Stimulated activated CD8-positive, alpha-beta memory T cell treated with anti-CD3 and anti-CD28 coated beads, Interleukin-4, amount 100 ng/mL, for 48 hours (primary cell): ENCODE results near the gene SLC38A7.
"Not testable (repeated sequence)": the region's sequence is repeated elsewhere in the genome, so short reads cannot be mapped to it uniquely, and the experiment has no call there.

Experiments
- DNase-seq: peaks from one replicate; pipeline ENCODE4 v3.0.0-alpha.2; 2020

SLC38A7 gene

DNA sequence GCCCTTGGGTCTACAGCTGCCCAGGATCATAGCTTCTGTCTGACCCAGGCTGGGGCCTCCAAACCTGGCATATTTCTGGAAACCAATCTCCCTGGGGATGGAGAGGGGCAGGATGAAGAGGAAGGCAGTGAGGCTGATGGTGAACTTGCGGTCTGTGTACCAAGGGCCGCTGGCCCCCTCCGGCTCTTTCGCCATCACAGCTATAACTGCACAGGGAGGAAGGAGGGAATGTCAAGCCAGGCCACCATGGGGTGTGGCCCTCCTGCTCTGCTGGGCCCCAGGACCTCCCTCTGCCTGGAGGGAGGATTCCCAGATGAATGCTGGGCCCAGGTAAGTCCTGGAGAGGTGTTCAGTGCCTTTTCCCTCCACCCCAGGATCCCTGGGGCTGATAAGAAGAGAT is 6.3 kb downstream of the SLC38A7 start:
- no peak for DNase-seq

DNA sequence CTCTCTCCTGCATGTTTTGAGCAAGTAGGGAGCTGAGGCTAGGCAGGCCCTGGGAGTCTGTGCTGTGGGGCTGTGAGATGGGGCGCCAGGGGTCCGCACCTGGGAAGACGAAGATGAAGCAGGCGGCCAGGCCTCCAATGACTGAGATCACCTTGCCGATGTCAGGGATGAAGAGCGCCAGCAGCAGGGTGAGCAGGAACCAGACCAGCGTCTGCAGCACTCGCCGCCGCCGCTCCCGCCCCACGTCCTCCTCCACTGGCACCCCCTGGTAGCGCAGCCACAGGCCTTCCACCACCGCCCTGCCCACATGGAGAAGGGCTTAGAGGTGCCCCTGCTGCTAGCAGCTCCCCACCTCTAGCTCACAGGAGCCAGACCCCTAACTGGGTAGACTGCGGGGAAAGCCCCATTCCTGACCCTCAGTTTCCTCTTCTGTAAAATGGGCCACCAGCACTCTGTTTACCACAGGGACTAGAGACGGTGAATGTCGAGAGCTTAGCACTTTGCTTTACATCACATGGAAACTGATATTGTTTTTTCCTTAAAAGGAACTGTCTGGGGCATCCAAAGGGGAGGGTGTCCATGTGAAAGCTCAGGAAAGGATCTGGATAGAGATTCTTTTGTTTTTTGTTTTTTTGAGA is 13.5 kb downstream of the SLC38A7 start:
- no peak for DNase-seq

DNA sequence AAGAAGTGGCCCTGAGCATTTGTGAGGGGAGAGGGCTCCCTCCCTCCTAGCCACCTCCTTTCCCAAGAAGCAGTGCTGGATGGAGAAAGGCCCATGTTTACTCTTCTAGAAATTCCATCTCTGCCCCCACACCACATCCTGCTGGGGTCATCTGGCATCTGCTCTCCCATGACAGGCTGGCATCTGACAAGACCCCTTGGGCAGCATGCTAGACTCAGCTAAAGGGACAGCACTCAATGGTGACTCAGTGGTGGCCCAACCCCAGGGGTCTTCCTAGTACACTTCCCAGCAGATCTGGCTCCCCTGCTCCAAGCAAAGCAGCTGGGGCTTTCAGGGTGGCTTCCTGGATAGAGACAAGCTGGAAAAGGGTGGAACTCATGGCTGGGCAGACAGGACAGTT is 14.4 kb downstream of the SLC38A7 start:
- no peak for DNase-seq

DNA sequence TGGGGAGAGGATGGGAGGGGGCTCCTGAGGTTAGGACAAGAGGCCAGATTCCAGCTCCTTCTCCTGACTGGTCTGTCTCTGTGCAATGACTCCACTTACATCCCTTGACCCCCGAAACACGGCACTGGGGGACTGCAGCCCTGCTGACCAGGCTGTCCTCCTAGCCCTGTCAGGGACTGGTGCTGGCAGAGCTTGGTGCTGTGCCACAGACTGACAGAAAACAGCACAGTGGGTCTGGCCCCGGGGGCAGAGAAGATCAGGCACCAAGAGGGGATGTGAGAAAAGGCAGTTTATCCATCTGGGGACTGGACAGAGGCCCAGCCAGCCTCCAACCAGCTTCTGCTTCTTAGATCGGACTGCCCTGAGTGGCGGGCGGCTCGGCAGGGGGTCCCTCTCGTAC is 19.4 kb downstream of the SLC38A7 start:
- no peak for DNase-seq

DNA sequence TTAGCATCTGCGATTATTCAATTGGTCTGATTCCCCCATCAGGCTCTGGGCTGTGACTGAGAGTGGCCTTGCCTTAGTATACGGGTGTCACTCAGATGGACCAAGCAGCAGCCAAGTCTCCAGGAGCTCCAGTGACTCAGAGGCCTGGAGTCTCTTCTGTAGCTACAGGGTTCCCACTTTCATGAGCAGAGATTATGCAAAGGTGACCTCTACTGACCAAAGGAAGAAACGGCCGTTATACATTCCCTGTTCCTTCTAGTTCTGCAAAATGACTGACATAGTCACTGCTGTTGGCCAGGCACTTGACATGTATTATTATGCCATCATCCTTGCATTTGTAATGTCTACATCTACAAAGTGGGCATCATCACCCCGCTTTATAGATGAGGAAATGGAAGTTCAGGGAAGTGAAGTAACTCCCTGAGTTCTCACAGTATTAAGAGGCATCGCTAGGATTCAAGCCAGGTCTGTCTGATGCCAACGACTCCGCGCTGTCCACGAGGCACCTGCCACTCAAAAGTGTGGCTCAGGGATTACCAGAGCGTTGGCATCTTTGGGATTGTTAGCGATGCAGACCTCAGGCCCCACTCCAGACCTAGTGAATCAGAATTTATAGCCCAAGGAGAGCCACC is 23.3 kb downstream of the SLC38A7 start:
- no peak for DNase-seq

DNA sequence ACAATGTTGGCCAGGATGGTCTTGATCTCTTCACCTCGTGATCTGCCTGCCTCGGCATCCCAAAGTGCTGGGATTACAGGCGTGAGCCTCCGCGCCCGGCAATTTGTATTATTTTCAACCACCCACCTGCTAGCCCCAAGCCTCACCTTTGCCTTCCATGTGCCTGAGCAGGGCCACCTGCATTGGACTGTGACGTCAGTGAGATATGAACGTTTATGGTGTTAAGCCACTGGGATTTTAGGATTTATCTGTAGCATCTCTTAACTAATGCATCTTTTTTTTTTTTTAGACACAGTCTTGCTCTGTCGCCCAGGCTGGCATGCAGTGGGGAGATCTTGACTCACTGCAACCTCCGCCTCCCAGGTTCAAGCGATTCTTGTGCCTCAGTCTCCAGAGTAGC is 24.7 kb downstream of the SLC38A7 start:
- not testable (repeated sequence) for DNase-seq

DNA sequence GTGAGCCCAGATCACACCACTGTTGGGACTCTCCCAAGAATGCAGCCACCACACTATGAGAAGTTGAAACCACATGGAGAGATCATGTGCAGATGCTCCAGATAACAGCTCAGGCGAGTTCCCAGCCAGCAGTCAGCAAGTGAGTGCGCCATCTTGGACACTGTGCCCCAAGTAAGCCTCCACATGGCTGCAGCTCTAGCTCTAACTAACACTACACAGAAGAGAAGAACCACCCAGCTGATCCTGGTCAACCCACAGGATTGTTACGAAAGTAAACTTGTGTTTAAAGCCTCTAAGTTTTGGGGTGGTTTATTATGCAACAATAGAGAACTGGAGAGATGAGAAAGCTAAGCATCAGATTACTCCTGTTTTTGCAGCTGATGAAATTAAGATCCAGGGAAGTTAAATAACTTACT is 25.8 kb downstream of the SLC38A7 start:
- no peak for DNase-seq

DNA sequence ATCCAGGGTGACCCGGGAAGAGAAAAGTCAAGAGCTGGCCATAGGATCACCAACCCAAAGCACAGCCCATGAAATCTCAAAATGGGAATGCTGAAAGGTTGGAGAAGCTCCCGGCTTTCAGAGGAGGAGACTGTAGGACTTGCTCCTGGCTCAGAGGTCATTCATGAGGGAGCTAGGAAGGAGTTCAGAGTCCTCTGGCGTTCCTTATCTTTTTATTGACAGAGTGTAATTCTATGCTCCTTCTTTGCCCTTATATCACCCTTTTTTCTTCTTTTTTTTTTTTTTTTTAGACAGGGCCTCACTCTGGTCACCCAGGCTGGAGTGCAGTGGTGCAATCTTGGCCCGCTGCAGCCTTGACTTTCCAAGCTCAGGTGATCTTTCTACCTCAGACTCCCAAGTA is 27.7 kb downstream of the SLC38A7 start:
- no peak for DNase-seq

DNA sequence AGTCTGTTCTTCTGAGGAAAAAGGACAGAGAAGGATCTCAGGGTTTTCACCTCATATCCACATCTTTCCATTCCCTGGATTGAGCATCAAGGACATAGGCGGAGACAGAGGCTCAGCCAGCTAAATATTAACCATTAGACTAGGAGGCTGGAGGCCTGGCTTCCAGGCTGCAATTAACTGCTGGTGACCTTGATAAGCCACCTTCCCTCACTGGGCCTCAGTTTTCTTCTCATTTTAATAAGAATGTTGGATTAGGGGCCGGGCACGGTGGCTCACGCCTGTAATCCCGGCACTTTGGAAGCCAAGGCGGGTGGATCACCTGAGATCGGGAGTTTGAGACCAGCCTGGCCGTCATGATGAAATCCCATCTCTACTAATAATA is 29.4 kb downstream of the SLC38A7 start:
- no peak for DNase-seq

DNA sequence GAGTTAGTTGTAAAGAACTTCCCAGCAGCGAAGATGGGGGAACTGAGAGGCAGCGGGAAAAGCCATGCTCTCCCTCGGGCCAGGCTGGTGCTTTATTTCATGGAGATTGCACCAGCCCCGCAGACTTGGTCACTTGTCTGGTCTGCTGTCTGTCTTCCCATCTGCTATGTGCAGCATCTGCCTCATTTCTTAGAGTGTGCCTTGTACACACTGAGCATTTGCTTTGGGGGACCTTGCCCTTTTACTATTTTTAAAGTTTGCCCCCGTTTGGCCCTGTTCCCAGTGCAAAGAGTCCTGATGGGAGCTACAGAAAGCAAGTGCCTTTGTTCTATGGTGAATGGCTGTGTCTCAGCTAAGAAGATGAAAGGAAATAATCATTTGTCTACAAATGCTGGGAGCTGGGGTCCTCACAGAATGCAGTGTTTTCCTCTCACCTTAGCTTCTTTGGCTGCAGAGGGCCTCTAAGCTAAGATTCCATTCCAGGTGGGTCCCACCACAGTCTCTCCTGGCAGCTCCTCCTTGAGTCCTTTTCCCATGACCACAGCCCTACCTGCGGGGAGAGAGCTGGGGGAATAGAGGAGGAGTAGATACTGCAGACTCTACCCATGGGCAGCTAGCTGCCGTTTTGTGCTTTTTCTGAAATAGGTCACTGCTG is 29.9 kb downstream of the SLC38A7 start:
- no peak for DNase-seq

DNA sequence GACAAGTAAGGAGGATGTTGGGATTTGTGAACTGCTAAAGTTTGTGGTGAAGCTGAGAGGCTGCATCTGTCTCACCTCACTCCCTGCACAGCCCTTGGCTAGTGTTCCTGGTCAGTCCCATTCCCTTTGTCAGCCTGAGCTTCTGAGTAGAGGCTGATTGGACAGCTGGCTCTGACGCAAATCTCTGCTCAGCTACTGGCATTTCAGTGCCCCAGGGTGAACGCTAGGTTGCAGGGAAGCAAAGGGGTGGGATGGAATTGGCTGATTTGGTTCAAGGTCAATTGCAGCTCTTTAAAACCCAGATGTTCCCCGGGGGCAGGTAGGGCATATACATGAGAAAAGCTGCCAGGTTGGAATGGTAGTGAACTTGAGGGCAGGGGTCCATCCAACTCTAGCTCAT is 31.8 kb downstream of the SLC38A7 start:
- no peak for DNase-seq

DNA sequence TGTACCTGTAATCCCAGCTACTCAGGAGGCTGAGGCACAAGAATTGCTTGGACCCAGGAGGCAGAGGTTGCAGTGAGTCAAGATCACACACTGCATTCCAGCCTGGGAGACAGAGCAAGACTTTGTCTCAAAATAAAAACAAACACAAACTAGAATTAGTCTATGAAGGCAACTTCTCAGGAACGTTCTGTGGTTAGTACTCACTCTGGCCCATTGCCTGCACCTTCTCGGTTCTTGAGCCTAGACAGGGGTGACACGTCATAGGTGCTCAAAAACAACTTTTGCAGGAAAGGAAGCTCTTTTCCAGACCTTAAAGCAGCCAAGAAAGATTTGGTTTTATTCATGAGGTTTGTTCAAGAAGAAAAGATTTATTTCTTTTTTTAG is 32.6 kb downstream of the SLC38A7 start:
- DNase-seq: no peak

DNA sequence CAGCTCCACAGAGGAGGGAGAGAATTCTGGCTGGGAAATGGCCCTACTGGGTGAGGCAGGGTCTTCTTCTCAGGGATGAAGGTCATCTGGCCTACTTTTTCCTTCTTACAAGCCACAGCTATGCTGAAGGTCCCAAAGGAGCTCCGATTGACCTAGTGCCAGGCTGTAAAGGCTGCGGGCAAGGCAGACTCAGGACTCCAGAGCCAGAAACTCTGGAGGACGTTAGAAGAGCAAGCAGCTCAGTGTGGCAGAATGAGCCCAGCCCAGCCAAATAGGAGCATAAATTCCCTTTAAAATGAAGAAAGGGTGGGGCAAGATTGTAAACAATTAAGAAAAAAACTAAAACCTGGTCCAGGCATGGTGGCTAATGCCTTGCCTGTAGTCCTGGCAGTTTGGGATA is 34.9 kb downstream of the SLC38A7 start:
- DNase-seq: no peak

DNA sequence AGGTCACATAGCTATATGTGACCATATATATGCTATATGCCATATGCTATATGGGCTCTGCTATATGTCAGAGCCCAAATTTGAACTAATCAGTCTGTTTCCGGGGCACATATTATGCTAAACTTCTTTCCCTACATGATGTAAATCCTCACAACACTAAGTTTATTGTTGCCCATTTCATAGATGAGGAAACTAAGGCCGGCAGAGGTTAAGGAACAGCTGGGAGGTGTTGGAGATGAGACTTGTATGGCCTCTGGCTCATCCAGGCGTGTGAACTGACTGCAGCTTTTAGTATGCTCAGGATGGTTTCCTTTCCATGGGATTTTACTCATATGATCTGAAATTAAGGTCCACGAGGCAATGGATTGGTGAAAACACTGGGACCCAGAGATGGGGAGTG is 37.5 kb downstream of the SLC38A7 start:
- DNase-seq: no peak

DNA sequence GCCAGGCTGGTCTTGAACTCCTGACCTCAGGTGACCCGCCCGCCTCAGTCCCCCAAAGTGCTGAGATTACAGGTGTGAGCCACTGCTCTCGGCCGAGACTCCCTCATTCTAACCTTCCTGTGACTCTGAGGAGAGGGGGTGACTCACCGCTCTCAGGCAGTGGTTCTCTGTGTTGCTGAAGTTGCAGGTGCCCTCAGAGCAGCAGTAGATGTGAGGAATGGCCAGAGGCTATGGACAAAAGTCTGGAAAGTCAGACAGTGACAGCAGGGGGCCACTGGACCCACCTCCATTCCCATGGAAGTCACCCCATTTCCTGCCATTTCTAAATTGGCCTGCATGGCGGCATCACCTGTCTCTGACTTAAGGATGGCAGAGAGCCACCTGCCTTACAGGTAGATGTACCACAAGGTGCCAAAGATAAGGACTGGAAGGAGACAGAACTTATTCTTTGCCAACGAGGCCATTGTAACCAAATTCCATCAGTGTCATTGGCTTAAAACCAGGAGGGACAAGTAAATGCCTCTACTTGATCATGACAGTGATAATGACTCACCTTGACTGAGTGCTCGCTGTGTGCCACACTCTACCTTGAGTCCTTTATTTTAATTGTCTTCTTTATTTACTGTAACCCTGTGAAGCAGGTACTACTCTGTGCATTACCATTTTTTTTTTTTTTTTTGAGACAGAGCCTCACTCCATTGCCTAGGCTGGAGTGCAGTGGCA is 39.6 kb downstream of the SLC38A7 start:
- DNase-seq: no peak

DNA sequence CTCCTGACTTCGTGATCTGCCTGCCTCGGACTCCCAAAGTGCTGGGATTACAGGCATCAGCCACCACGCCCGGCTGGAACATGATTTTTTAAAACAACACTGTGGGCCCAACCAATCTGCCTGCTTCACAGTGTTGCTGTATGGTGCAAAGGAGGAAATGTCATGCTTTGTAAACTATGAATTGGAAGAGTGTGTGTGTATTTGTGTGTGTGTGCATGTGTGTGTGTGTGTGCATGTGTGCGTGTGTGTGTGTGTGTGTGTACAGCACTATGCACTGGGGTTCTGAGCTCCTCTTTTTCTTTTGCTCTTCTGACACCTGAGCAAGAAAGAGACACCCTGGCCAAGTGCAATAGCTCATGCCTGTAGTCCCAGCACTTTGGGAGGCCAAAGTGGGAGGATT is 40.5 kb downstream of the SLC38A7 start:
- DNase-seq: no peak

DNA sequence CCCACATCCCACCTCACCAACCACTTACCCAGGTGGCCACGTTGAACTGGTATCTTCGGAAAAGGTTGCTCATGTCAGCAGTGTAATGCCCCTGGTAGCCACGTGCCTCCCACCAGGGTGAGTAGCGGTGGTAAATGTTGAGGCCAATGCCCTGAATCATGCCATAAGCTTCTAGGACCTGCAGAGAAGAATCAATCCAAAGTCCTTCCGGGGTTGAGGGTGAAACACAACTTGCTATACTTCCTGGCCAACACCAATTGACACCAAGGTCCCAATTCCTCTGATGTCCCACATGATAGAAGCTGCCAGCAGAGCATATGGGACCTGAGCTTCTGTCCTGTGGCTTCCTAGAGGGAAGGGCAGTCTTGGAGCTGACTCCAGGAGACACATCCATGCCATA is 43.6 kb downstream of the SLC38A7 start:
- no peak for DNase-seq

DNA sequence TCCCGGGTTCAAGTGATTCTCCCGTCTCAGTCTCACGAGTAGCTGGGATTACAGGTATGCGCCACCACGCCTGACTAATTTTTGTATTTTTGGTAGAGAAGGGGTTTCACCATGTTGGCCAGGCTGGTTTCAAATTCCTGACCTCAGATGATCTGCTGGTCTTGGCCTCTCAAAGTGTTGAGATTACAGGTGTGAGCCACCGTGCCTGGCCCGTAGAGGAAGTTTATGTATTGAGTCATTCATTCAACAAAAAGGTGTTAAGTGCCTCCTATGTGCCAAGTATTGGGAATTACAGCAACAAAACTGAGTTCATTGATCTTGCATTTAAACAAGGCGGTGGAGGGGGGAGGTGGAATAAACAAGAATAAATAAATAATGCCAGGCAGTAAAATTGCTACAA is 44.7 kb downstream of the SLC38A7 start:
- no peak for DNase-seq

DNA sequence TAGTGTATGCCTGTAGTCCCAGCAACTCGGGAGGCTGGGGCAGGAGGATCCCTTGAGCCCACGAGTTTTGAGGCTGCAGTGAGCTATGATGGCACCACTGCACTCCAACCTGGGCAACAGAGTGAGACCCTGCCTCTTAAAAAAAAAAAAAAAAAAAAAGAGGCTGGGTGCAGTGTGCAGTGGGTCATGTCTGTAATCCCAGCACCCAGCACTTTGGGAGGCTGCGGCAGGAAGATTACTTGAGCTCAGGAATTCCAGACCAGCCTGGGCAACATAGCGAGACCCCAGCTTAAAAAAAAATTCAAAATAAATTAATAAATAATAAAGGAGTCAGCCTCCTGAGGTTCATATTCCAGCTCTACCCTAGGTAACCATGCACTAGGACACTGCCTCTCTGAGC is 45.3 kb downstream of the SLC38A7 start:
- DNase-seq: no peak

DNA sequence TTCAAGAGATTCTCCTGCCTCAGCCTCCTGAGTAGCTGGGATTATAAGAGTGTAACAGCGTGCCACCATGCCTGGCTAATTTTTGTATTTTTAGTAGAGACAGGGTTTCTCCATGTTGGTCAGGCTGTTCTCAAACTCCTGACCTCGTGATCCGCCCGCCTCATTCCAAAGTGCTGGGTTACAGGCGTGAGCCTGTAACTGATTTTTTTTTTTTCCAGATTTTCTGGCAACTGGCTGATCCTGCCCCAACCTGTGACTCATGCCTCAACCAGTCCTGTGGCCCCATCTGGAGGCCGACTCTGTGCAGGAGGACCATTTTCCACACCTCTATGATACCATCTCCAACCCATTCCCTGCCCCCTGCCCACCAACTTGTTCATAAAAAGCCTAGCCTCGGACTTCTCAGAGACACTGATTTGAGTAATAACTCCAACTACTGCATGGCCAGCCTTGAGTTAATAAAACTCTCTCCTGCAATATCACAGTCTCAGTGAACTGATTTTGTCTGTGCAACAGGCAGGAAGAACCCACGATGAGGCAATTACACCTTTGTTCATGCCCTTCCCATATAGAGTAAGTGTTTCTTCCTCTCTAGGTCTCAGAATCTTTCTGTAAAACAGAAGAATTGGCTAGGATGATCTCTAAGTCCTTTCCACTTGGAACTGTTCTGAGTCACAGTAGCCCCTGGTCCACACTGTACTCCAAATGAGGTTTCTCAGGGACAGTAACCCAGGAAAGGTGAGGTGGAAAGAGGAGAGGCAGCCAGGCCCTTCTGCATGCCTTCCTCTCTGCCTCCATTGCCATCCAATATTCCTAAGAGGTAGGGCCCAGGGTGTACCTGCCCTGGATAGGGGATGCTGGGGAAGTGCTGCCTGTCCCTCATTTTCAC is 46.2 kb downstream of the SLC38A7 start:
- DNase-seq: no peak

DNA sequence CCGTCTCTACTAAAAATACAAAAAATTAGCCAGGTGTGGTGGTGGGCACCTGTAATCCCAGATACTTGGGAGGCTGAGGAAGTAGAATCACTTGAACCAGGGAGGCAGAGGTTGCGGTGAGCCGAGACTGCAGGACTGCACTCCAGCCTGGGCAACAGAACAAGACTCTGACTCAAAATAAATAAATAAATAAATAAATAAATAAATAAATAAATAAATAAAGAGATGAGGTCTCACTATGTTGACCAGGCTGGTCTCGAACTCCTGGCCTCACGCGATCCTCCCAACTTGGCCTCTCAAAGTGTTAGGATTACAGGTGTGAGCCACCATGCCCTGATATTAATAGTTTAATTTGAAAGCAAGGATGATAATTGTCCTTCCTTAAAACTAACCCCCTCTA is 47.5 kb downstream of the SLC38A7 start:
- not testable (repeated sequence) for DNase-seq

DNA sequence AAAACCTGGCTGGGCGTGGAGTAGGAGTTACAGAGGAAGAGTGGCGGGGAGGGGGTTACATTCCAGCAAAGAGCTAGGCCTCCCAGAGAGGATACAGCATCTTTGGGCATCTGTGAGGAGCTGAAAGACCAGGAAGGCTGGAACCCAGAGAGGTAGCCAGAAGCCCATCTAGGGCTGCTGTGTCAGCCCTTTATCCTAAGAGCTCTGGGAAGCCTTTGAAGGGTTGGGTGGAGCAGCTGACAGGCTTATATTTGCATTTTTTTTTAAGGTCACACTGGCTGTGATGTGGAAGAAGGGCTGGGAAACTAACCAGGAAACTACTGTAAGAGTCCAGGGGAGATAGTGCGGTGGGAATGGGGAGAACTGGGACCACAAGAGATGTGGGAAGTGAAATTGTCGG is 48.1 kb downstream of the SLC38A7 start:
- no peak for DNase-seq

DNA sequence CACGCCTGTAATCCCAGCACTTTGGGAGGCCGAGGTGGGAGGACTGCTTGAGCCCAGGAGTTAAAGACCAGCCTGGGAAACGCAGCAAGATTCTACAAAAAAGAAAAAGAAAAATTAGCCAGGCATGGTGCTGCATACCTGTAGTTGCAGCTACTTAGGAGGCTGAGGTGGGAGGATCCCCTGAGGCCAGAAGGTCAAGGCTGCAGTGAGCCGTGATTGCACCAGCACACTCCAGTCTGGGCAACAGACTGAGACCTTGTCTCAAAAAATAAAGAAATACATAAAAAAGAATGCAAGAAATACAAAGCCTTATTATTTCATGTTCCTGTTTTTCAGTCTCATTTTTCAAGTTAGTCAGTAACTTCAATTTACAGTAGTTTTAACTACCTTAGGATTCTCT is 49.1 kb downstream of the SLC38A7 start:
- no peak for DNase-seq
